Upper lobe of left lung (tissue), 4 donors: Measurements from ENCODE around the gene RPL31.

ENCODE experiments used
- POLR2A ChIP-seq, 4 donors: fragments of 450-650 bp; IDR thresholded peaks; one replicate each; pipeline ENCODE4 v1.5.1; 2016 to 2017; ENCODE audit warnings: antibody characterized with exemption in 4 of 4, mild to moderate bottlenecking in 2 of 4
- POLR2AphosphoS5 ChIP-seq, 2 donors: sonication (generic); formaldehyde crosslinking; IDR thresholded peaks; one replicate each; pipeline ENCODE4 v1.5.1; 2017; ENCODE audit warnings: antibody characterized with exemption in 2 of 2
- TF ChIP-seq, protein P1 (sequence below), 6 experiments: fragments of 450-650 bp in 4 of 6; fragments of 200-600 bp in 2 of 6; sonication (generic) in 2 of 6; IDR thresholded peaks; one replicate each; pipeline ENCODE4 v1.5.1; 2016 to 2019; ENCODE audit warnings: antibody characterized with exemption in 6 of 6

DNA sequence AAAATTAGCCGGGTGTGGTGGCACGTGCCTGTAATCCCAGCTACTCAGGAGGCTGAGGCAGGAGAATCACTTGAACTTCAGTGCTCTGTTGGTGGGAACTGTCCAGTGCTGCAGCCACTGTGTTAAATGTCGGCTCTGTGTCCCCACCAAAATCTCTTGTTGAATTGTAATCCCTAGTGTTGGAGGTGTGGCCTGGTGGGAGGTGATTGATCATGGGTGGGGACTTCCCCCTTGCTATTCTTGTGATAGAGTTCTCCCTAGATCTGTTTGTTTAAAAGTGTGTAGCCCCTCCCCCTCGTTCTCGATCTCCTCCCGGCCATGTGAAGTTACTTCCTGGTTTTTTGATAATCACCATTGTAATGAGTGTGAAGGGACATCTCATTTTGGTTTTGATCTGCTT is 9.8 kb upstream of the RPL31 start:
- TF ChIP-seq, protein P1, sequence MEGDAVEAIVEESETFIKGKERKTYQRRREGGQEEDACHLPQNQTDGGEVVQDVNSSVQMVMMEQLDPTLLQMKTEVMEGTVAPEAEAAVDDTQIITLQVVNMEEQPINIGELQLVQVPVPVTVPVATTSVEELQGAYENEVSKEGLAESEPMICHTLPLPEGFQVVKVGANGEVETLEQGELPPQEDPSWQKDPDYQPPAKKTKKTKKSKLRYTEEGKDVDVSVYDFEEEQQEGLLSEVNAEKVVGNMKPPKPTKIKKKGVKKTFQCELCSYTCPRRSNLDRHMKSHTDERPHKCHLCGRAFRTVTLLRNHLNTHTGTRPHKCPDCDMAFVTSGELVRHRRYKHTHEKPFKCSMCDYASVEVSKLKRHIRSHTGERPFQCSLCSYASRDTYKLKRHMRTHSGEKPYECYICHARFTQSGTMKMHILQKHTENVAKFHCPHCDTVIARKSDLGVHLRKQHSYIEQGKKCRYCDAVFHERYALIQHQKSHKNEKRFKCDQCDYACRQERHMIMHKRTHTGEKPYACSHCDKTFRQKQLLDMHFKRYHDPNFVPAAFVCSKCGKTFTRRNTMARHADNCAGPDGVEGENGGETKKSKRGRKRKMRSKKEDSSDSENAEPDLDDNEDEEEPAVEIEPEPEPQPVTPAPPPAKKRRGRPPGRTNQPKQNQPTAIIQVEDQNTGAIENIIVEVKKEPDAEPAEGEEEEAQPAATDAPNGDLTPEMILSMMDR (IDR thresholded peaks at IDR 0.05): no peak
- TF ChIP-seq POLR2AphosphoS5 (IDR thresholded peaks at IDR 0.05): no peak
- no peak for TF ChIP-seq POLR2A (IDR thresholded peaks at IDR 0.05)
